Central memory CD8-positive, alpha-beta T cell (primary cell): ENCODE data around the gene CAPRIN1.
A peak's percentile ranks its signal among the peaks of the same experiment; 100 is the strongest.

Experiments used
- ATAC-seq: fragments of 150-1000 bp; cut with Tn5 transposase; replicated peaks from 2 replicates; pipeline ENCODE4 v1.10.0; 2022; ENCODE audit warnings: mild to moderate bottlenecking, moderate FRiP score, moderate number of reproducible peaks; ENCODE audit not compliant: poor library complexity, severe bottlenecking; ENCODE audit errors: extremely low read depth
- DNase-seq, 2 donors: peaks; one replicate each; pipeline ENCODE4 v3.0.0; 2021; ENCODE audit warnings: low spot score in 2 of 2
- H3K27ac Mint-ChIP-seq: one replicate; pipeline ENCODE4 v1.8.0; 2022; ENCODE audit warnings: low read depth, mild to moderate bottlenecking, moderate library complexity, mixed read lengths
- H3K27me3 Mint-ChIP-seq: one replicate; pipeline ENCODE4 v1.8.0; 2022; ENCODE audit warnings: mixed read lengths
- H3K36me3 Mint-ChIP-seq: one replicate; pipeline ENCODE4 v1.8.0; 2022; ENCODE audit warnings: mild to moderate bottlenecking, moderate library complexity, mixed read lengths; ENCODE audit not compliant: insufficient read depth
- H3K4me1 Mint-ChIP-seq: one replicate; pipeline ENCODE4 v1.8.0; 2022; ENCODE audit warnings: mixed read lengths
- H3K4me3 Mint-ChIP-seq: one replicate; pipeline ENCODE4 v1.8.0; 2022; ENCODE audit warnings: mild to moderate bottlenecking, moderate library complexity, mixed read lengths
- H3K9me3 Mint-ChIP-seq: one replicate; pipeline ENCODE4 v1.8.0; 2022; ENCODE audit warnings: mixed read lengths

Gene CAPRIN1, protein sequence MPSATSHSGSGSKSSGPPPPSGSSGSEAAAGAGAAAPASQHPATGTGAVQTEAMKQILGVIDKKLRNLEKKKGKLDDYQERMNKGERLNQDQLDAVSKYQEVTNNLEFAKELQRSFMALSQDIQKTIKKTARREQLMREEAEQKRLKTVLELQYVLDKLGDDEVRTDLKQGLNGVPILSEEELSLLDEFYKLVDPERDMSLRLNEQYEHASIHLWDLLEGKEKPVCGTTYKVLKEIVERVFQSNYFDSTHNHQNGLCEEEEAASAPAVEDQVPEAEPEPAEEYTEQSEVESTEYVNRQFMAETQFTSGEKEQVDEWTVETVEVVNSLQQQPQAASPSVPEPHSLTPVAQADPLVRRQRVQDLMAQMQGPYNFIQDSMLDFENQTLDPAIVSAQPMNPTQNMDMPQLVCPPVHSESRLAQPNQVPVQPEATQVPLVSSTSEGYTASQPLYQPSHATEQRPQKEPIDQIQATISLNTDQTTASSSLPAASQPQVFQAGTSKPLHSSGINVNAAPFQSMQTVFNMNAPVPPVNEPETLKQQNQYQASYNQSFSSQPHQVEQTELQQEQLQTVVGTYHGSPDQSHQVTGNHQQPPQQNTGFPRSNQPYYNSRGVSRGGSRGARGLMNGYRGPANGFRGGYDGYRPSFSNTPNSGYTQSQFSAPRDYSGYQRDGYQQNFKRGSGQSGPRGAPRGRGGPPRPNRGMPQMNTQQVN

GRCh38 chr11:34051349-34052035, at the start of gene CAPRIN1:
TSS of gene CAPRIN1 (plus strand) at chr11:34051731. CDS start at chr11:34052421, 690 bp downstream.
- Mint-ChIP-seq H3K9me3 (no peaks in the 10 kb centered on the region), H3K4me3 (peak within 1 kb of the TSS; percentile 99), H3K36me3 (peaks cover 20% of the 10 kb centered on the region), H3K27ac (peak within 1 kb of the TSS; percentile 95), H3K27me3 (no peaks in the 10 kb centered on the region), H3K4me1 (peaks cover 15% of the 10 kb centered on the region)
- ATAC-seq = peak; percentile 75
- peak; percentile 75 to 76 for DNase-seq

- DNase-seq (no peak), ATAC-seq (no peak)
- H3K27me3 Mint-ChIP-seq = peaks cover 54% of the 10 kb centered on the region
- no peak overlapping the region for H3K27ac Mint-ChIP-seq
- no peak overlapping the region for H3K4me3 Mint-ChIP-seq
- H3K9me3 Mint-ChIP-seq = no peaks in the 10 kb centered on the region
- H3K4me1 Mint-ChIP-seq = peaks cover 10% of the 10 kb centered on the region
- peaks cover 1% of the 10 kb centered on the region for H3K36me3 Mint-ChIP-seq
These were observed 49.1 kb upstream of the CAPRIN1 start for GRCh38 chr11:34002420-34002819.

DNA sequence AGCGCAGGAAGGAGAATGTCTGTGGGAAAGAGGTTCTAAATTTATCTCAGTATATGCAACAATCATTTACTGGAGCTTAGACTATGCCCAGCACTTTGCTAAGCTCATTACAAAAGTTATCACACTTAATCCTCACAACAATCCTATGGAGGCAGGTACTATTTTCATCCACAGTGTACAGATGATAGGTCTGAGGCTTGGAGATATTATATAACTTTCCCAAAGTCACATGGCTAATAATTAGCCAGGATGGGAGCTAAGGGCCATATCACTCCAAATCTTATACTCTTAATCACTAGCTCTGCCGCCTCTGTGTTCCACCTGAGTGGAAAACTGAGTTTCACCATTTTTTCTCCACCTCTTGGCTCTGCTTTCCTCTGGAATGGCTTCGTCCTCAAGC, 47.3 kb upstream of the CAPRIN1 start:
- H3K27ac Mint-ChIP-seq = no peak overlapping the region
- peaks cover 1% of the 10 kb centered on the region for H3K36me3 Mint-ChIP-seq
- H3K27me3 Mint-ChIP-seq = peaks cover 51% of the 10 kb centered on the region

GRCh38 chr11:34006876-34007275, 44.7 kb upstream of the CAPRIN1 start:
- H3K27ac Mint-ChIP-seq = no peak overlapping the region
- no peaks in the 10 kb centered on the region for H3K9me3 Mint-ChIP-seq
- peaks cover 45% of the 10 kb centered on the region for H3K27me3 Mint-ChIP-seq
- H3K4me1 Mint-ChIP-seq = no peaks in the 10 kb centered on the region
- ATAC-seq (no peak), DNase-seq (no peak)
- H3K36me3 Mint-ChIP-seq = peaks cover 1% of the 10 kb centered on the region
- H3K4me3 Mint-ChIP-seq = no peak overlapping the region

More for the DNA sequence above, 47.3 kb upstream of the CAPRIN1 start:
- Mint-ChIP-seq H3K4me3 (no peak overlapping the region), H3K9me3 (no peaks in the 10 kb centered on the region), H3K4me1 (peaks cover 9% of the 10 kb centered on the region)
- no peak for DNase-seq
- ATAC-seq = no peak

- H3K4me3 Mint-ChIP-seq = no peak overlapping the region
- no peak for DNase-seq
- no peaks in the 10 kb centered on the region for H3K9me3 Mint-ChIP-seq
- no peak overlapping the region for H3K27ac Mint-ChIP-seq
- H3K4me1 Mint-ChIP-seq = no peaks in the 10 kb centered on the region
- no peaks in the 10 kb centered on the region for H3K36me3 Mint-ChIP-seq
- no peak for ATAC-seq
- H3K27me3 Mint-ChIP-seq = peaks cover 41% of the 10 kb centered on the region
These were observed 38.8 kb upstream of the CAPRIN1 start for GRCh38 chr11:34012734-34013133.

GRCh38 chr11:34013898-34014571, 37.5 kb upstream of the CAPRIN1 start:
- ATAC-seq (no peak), DNase-seq (no peak)
- Mint-ChIP-seq H3K4me1 (no peaks in the 10 kb centered on the region), H3K36me3 (no peaks in the 10 kb centered on the region), H3K9me3 (no peaks in the 10 kb centered on the region), H3K27me3 (peaks cover 31% of the 10 kb centered on the region), H3K4me3 (no peak overlapping the region), H3K27ac (no peak overlapping the region)

DNA sequence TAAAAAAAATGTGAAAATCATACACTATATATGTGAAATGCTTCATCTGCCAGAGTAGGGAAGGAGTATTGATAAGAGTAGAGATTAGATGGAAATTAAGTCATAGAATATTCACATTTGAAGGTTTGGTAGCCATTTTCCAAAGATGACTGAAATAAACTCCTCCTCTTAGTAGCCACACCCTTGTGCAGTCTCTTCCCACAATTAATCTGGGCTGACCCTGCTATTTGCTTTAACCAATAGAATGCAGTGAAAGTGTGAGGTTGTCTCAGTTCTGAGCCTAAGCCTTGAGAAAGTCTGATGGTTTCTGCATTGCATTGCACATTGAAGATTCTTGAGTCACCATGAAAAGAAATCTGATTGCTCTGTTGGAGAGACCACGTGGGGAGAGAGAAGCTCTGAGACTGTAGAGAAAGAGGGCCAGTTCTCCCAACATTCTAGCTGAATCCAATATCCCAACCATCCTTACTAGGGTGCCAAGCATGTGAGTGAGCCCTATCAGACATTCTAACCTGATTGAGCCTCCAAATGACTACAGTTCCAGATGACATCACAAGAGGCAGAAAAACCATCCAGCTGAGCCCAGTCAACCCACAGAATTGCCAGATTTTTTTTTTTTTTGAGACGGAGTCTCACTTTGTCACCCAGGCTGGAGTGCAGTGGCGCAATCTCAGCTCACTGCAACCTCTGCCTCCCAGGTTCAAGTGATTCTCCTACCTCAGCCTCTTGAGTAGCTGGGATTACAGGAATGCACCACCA, 29.4 kb upstream of the CAPRIN1 start:
- no peaks in the 10 kb centered on the region for H3K36me3 Mint-ChIP-seq
- H3K27me3 Mint-ChIP-seq = no peaks in the 10 kb centered on the region
- ATAC-seq (no peak), DNase-seq (no peak)
- H3K9me3 Mint-ChIP-seq = no peaks in the 10 kb centered on the region
- H3K4me3 Mint-ChIP-seq = no peak overlapping the region
- no peaks in the 10 kb centered on the region for H3K4me1 Mint-ChIP-seq
- H3K27ac Mint-ChIP-seq = no peak overlapping the region

DNA sequence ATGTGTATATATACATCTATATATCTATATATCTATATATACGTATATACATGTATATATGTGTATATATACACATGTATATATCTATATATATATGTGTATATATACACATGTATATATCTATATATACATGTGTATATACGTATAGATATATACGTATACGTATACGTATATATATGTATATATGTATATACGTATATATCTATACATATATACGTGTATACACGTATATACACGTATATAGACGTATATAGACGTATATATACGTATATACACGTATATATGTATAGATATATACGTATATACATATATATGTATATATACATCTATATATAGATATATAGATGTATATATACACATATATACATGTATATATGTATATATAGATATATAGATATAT, 25.1 kb upstream of the CAPRIN1 start:
- no peaks in the 10 kb centered on the region for H3K4me1 Mint-ChIP-seq
- DNase-seq (no peak), ATAC-seq (no peak)
- H3K27ac Mint-ChIP-seq = no peak overlapping the region
- H3K9me3 Mint-ChIP-seq = no peaks in the 10 kb centered on the region
- H3K4me3 Mint-ChIP-seq = no peak overlapping the region
- H3K27me3 Mint-ChIP-seq = peaks cover 9% of the 10 kb centered on the region
- H3K36me3 Mint-ChIP-seq = no peaks in the 10 kb centered on the region

GRCh38 chr11:34027516-34028408, 23.8 kb upstream of the CAPRIN1 start:
- Mint-ChIP-seq H3K27me3 (peaks cover 9% of the 10 kb centered on the region), H3K9me3 (no peaks in the 10 kb centered on the region), H3K4me3 (no peak overlapping the region), H3K4me1 (no peaks in the 10 kb centered on the region), H3K27ac (no peak overlapping the region), H3K36me3 (no peaks in the 10 kb centered on the region)
- ATAC-seq (no peak), DNase-seq (no peak)

DNA sequence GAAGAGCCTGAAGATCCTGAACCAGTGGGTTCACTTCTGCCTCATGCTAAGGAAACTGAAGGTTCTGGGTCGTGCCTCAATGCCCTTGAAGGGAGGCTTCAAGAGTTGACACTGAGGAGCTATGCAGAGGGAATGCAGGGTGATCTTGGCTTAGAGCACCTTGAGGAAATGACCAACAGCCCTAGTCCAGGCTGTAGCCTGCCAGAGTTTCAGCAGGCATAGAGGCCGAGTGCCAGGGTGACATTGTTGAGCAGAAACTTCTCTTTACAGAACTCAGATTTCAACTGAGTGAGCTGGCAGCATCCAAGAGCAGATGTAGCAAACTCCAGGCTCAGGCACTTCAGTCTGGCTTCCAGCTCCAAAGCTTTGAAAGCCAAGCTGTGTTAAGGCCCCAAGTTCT, 23.1 kb upstream of the CAPRIN1 start:
- no peak for ATAC-seq
- H3K4me3 Mint-ChIP-seq = no peak overlapping the region
- no peaks in the 10 kb centered on the region for H3K4me1 Mint-ChIP-seq
- H3K27me3 Mint-ChIP-seq = peaks cover 9% of the 10 kb centered on the region
- DNase-seq = no peak
- H3K36me3 Mint-ChIP-seq = no peaks in the 10 kb centered on the region
- H3K27ac Mint-ChIP-seq = no peak overlapping the region
- no peaks in the 10 kb centered on the region for H3K9me3 Mint-ChIP-seq

GRCh38 chr11:34029176-34029575, 22.4 kb upstream of the CAPRIN1 start:
- no peaks in the 10 kb centered on the region for H3K9me3 Mint-ChIP-seq
- H3K27ac Mint-ChIP-seq = no peak overlapping the region
- peaks cover 9% of the 10 kb centered on the region for H3K27me3 Mint-ChIP-seq
- ATAC-seq = no peak
- no peak for DNase-seq
- H3K4me1 Mint-ChIP-seq = no peaks in the 10 kb centered on the region
- no peaks in the 10 kb centered on the region for H3K36me3 Mint-ChIP-seq
- no peak overlapping the region for H3K4me3 Mint-ChIP-seq
